HG02642 (cell line): ENCODE results near the gene HIKESHI.

Source experiments
- ATAC-seq: cut with Tn5 transposase; IDR thresholded peaks from one replicate; pipeline ENCODE4 v1.9.1; 2021; ENCODE audit warnings: mild to moderate bottlenecking; ENCODE audit not compliant: unreplicated experiment, poor library complexity

Gene HIKESHI

GRCh38 chr11:86370922-86371594 is 69.0 kb downstream of the HIKESHI start:
- ATAC-seq = no peak

GRCh38 chr11:86372041-86372440 is 70.0 kb downstream of the HIKESHI start:
- no peak for ATAC-seq

GRCh38 chr11:86372586-86372985 is 70.5 kb downstream of the HIKESHI start:
- ATAC-seq = no peak

- no peak for ATAC-seq
Observed at GRCh38 chr11:86374069-86374468, 72.0 kb downstream of the HIKESHI start.

- ATAC-seq = no peak
Observed at GRCh38 chr11:86374586-86374985, 72.5 kb downstream of the HIKESHI start, which contains the start of gene CCDC81. CCDC81 (plus strand) TSS chr11:86374887; CDS start chr11:86375164, 277 bp downstream.

GRCh38 chr11:86377972-86378371 is 75.9 kb downstream of the HIKESHI start:
- ATAC-seq = no peak

- ATAC-seq = no peak
Observed at GRCh38 chr11:86380295-86381059, 78.4 kb downstream of the HIKESHI start.

- no peak for ATAC-seq
Observed at GRCh38 chr11:86383041-86383955, 81.3 kb downstream of the HIKESHI start.

GRCh38 chr11:86386283-86386682 is 84.2 kb downstream of the HIKESHI start:
- ATAC-seq = no peak

GRCh38 chr11:86386746-86387145 is 84.7 kb downstream of the HIKESHI start:
- ATAC-seq = no peak

- no peak for ATAC-seq
Observed at GRCh38 chr11:86388198-86388597, 86.2 kb downstream of the HIKESHI start.

- ATAC-seq = no peak
Observed at GRCh38 chr11:86390487-86390886, 88.4 kb downstream of the HIKESHI start.

GRCh38 chr11:86395061-86395551 is 93.1 kb downstream of the HIKESHI start:
- no peak for ATAC-seq
